Activated CD4-positive, alpha-beta T cell treated with anti-CD3 and anti-CD28 coated beads, Interleukin-2, amount 50 U/mL, for 1 hour (primary cell): ENCODE results near the gene PRKCA.

Source experiments
- DNase-seq: peaks from one replicate; pipeline ENCODE4 v3.0.0-alpha.2; 2020

Gene PRKCA

DNA sequence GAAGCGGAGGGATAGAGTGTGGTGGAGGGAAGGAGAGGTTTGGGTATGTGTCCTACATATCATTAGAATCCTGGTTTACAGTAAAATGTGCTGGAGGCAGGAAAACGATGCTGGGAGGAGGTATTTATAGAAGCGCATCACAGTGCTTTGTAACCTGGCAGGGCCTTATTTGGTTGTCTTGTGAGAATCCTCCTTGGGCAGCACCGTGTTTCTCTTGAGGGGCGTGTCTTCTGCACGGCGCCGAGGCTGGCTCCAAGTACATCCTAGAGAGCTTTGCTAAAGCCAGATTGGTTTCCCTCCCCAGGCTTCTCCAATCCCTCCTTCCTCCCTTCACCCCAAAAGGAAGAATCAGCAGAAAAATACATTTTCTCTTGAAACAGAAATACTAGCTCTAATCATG, 556.9 kb downstream of the PRKCA start:
- DNase-seq, result no peak

DNA sequence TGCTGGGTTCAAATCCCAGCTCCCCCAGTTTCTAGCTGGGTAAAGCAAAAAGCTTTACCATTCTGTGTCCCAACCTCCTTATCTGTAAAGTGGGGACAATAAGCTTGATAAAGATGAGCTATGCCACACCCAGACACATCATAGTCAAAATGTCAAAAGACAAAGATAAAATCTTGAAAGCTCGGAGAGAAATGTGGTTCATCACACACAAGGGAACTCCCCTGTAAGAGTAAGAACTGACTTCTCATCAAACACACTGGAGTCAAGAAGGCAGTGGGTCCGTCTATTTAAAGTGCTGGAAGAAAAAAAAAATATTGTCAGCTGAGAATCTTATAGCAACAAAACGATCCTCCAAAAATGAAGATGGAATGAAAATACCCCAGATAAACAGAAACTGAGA, 557.8 kb downstream of the PRKCA start:
- no peak for DNase-seq
